IPS-NIHi11 (cell line): ENCODE results near the gene TAPBP.
A peak's percentile ranks its signal among the peaks of the same experiment; 100 is the strongest.
"Not testable (repeated sequence)": the region's sequence is repeated elsewhere in the genome, so short reads cannot be mapped to it uniquely, and the experiment has no call there.

Source experiments
- DNase-seq: peaks from one replicate; pipeline ENCODE4 v3.0.0; 2012; ENCODE audit warnings: mixed read lengths, low spot score

Gene TAPBP

DNA sequence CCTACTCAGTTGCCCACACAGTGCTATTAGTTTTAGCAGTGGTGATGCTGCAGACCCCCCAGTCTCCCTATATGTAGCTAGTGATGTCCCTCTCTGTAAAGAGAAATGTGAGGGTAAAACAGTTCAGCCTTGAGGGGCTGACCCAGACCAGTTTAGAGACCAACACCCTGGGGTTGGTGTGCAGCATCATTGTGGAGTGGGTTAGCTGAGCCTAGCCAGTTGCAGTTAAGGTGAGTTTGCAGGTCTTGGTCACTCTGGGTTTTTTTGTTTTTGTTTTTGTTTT is 37.4 kb downstream of the TAPBP start:
- no peak for DNase-seq

DNA sequence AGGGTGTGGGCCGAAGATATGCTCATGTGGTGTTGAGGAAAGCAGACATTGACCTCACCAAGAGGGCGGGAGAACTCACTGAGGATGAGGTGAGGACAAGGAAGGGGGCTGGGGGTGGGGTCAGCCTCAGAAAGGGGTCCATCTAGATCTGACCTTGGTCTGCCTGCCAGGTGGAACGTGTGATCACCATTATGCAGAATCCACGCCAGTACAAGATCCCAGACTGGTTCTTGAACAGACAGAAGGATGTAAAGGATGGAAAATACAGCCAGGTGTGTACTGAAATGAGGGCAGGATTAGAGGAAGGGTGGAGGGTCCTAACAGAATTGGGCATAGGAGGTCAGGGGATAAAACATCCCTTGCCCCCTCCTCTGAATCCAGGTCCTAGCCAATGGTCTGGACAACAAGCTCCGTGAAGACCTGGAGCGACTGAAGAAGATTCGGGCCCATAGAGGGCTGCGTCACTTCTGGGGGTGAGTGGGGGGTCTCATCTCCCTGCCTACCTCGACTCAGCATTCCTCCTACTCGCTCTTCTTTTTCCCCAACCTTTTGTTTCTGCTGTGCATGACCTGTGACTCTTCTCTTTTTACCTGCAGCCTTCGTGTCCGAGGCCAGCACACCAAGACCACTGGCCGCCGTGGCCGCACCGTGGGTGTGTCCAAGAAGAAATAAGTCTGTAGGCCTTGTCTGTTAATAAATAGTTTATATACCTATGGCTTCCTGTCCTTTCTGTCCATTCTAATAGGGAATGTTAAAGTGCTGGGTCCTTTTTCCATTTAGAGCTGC is 37.9 kb downstream of the TAPBP start:
- DNase-seq = not testable (repeated sequence)

DNA sequence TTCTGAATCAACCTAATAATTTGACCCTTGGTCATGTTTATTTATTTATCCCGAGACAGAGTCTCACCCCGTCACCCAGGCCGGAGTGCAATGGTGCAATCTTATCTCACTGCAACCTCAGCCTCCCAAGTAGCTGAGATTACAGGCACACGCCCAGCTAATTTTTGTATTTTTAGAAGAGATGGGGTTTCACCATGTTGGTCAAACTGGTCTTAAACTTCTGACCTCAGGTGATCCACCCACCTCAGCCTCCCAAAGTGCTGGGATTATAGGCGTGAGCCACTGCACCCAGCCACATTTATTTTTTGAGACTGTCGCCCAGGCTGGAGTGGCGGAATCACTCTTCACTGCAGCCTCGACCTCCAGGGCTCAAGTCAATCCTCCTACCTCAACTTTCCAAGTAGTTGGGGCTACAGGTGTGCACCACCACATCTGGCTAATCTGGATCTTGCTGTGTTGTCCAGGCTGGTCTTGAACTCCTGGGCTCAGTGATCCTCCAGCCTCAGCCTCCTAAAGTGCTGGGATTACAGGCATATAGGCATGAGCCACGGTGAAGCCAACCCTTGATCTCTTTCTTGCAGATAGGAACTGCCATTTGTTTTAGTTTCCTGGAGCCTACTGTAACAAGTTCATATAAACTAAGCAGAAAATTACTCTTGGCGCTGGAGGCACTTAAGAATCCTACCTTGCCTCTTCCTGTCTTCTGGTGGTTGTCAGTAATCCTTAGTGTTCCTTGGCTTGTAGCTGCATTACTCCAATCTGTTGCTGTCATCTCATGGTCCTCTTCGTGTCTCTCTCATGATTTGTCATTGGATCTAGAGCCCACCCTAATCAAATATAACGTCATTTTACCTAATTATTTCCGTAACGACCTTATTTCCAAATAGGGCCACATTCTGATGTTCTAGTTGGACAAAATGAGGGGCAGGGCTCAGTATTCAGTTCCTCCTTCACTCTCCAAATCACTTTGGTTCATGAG is 39.7 kb downstream of the TAPBP start:
- DNase-seq = no peak

DNA sequence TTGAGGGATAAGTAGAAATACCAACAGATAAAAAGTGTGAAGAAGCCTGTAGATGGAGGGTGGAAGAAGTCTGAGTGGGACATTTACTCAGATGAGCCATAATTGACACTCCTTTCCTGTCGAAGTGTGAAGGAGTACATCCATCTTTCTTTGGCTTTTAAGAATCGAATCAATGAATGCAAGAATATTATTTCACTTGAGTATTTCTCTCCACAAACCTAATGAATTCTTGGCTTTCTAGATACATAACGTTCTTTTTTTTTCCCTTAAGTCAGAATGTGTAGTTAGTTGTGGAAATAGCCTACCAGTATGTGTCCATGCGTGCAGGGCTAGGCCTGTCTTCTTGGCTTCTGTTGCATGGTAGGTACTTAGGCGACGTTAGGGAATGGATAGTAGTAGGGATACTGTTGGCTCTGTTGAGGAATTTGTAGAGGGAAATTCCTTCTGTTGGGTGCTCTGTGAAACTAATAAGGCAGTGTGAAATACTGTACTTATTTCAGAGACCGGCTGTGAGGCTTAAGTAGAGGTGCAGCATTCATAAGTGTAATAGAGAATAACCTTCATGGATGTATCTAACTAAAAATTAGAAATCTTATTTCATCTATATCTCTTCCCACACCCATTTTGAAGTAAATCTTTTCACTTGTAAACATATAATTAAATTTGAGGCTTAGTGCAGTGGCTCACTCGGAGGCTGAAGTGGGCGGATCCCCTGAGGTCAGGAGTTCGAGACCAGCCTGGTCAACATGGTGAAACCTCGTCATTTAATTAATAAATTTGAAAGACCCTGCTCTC is 40.6 kb downstream of the TAPBP start:
- DNase-seq = no peak

DNA sequence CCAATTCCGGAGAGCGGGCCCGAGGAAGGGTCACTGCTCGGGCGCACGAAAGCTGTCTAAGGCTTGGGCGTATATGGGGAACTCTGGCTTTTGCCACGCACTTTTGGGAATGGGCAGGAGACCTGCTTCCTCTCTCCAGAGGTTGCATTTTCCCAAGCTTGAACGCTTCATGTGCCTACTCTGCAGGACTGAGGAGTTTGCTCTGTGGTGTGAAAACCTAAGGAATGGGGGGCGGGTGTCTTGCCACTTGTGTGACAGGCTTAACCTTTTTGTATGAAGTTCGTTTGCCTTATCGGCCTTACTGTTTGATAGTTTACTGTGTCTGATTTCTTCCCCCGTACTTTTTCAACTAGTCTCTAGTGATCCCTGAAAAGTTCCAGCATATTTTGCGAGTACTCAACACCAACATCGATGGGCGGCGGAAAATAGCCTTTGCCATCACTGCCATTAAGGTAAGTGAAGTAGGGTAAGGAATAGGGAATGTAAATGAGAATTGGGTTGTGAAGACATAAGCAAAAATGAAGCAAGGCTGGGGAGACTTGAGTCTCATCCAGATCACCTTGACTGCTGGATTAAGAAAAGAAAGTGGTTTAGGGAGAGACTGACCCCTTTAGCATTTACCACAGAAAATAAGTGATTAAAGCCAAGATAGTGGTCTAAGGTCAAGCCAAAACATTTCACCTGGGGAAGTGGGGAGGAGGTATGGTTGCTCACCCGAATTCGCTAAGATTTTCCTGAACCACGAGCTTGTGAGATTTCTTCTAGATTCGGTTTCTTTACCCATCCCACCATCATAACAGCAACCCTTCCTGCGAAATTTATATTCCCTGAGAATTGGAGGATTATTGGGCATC is 41.4 kb downstream of the TAPBP start:
- DNase-seq = no peak

DNA sequence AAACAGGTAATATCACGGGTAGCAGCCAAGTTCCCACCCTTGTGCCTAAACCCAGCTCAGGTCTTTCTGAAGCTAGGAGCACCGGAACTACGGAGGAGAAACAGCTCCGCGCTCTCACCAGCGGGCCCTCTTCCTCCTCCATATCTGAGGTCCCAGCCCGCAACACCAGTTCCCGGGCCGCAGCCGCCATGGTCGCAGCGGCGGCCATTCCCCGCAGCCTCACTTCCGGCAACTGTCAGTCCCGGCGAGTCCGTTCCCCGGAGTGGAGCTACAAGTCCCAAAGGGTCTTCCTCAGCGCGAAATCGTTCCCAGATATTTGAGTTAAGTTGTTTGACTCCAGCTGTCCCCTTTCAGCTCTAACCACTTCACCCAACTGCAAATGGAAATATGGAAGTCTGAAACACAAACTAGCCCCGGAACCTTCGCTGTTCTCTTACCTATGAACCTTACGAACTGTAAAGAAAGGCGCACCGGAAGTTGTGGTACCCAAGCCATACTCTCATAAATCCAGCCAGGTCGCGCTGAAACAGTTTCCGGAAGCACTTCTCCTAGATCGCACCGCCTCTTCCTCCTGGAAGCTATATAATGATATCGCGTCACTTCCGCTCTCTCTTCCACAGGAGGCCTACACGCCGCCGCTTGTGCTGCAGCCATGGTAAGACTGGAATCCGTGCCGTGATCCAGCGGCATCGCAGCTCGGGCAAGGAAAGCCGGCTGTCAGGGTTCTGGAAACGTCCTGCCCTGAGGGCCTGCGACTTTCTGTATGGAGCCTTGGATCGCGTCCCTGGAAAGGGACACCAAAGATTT is 42.2 kb downstream of the TAPBP start, which contains the start of the genes RPS18 and VPS52:
Gene RPS18, plus strand, starts transcription at position 608 of the 807 bp plus-strand sequence. Its CDS starts 45 bp downstream, at position 653.
Gene VPS52, minus strand, starts transcription at position 409 of the 807 bp plus-strand sequence. Its CDS starts 201 bp downstream, at position 208.
- peak; percentile 87 for DNase-seq

DNA sequence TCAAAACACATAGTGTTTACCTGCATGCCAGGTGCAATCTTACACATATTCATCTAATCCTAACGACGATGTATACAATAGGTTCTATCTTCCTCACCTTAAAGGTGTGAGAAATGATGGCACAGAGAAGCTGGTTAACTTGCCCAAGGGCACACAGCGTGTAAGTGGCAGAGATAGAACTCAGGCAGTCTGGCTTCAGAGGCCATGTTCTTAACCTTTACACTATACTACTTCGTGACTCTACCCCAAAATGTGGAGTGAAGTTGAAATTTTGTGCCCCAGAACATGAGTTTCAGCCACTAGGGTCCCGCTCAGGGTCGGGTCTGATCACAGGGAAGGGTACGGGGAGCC is 42.8 kb downstream of the TAPBP start:
- DNase-seq = no peak

DNA sequence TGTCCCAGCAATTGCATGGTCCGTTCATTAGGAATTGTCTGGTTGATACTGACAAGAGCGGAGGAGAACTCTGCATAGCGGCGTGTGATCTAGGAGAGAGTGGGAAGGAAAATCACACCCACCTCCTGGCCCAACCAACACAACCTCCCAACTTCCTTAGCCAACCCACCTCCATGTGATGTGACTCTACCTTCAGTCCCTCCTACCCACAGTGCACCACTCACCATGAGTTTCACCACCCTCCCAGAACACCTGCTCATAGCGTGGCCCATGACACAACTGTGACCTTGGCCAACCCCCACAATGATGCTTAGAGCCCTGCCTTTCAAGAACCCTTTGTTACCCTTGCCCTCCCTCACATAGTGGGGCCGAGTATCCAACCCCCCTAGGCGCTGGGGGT is 49.9 kb downstream of the TAPBP start:
- DNase-seq = no peak

DNA sequence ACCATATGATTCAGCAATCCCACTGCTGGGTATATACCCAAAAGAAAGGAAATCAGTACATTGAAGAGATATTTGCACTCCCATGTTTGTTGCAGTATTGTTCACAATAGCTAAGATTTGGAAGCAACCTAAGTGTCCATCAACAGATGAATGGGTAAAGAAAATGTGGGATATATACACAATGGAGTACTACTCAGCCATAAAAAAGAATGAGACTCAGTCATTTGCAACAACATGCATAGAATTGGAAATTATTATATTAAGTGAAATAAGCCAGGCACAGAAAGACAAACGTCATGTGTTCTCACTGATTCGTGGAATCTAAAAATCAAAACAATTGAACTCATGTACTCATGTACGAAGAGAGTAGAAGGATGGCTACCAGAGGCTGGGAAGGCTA is 51.4 kb downstream of the TAPBP start:
- DNase-seq = not testable (repeated sequence)

DNA sequence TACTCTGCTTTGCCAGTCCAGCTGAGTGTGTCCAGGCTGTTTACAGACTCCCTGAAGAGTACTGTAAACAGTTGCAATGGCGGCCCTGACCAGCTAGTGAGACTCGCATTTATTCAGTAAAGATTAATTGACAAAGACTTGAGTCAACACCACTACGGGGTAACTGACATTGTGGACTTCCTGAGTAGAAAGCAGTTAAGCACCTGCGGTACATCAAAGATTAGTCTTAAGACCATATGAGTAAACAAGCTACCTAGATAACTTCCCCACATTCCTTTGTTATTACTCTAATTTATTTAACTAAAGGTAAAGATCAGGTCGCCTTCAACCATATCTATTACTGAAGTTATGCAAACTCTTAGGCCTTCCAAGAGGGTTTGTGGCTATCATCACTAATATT is 54.8 kb downstream of the TAPBP start:
- DNase-seq = no peak

DNA sequence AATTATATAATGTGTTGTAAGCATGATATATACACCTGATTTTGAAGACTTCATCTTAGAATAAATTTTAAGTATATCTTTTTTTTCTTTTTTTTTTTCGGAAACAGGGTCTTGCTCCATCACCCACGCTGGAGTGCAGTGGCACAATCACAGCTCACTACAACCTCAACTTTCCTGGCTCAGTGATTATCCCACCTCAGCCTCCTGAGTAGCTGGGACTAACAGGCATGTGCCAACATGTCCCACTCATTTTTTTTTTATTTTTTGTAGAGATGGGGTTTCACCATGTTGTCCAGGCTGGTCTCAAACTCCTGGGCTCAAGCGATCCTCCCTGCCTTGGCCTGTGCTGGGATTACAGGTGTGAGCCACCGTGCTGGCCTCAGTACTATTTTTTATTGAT is 59.3 kb downstream of the TAPBP start:
- DNase-seq = no peak

DNA sequence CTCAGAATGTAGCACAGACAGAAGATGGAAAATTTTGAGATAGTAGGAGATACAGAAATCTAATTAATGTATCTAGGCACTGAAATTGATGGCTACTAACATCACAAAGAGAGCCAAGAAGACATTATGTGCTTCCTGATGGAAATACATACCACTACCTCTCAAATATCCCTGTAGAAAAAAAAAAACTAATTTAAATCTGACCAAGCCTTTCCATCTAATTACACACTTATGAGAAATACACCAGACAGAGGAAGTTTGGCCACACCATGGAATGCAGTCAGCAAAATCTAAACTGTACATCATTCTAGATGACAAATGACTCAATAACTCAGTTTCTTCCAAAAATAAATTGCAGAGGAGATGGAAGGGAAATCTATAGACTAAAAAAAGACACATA is 61.1 kb downstream of the TAPBP start:
- no peak for DNase-seq

DNA sequence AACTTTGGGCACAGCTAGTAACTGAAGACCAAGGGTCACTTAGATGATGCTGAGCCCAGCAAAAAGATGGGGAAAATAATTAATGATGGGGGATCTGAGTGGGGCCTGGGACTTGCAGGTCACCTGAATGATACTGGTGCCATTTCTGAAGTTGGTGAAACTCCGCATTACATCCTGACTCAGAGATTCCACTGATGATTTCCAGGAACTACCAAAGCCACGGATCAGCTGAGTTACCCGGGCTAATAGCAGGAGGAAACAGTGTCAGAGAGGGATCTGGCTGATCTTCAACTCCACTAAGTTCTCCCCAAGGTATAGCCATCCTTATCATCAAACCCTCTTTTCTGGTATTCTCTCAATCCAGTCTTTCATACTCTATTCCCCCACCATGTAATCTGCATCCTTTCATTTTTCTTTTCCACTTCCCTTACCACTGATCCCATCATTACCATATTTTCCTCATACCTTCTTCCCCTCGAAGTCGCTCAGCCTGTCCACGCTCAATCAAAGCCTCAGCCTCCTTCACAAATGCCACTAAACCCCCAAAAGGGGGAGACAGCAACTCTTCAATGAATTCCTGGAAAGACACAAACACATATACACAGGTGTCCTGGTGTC is 62.4 kb downstream of the TAPBP start:
- no peak for DNase-seq

DNA sequence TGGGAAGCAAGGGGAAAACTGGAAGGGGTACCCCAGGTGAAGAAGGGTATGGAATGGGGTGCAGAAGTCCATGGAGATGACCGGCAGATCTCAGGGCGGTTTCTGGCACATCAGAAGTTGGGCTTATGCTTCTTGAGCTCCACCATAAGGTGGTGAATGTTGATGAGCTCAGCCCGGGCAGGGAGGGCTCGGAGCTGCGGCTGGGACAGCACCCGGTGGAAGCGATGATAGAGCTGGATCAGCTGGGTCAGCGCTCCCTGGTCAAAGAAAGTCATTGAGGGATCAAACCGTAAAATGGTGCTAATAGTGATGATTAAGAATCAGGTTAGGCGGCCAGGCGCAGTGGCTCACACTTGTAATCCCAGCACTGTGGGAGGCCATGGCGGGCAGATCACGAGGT is 63.1 kb downstream of the TAPBP start:
- DNase-seq = no peak

DNA sequence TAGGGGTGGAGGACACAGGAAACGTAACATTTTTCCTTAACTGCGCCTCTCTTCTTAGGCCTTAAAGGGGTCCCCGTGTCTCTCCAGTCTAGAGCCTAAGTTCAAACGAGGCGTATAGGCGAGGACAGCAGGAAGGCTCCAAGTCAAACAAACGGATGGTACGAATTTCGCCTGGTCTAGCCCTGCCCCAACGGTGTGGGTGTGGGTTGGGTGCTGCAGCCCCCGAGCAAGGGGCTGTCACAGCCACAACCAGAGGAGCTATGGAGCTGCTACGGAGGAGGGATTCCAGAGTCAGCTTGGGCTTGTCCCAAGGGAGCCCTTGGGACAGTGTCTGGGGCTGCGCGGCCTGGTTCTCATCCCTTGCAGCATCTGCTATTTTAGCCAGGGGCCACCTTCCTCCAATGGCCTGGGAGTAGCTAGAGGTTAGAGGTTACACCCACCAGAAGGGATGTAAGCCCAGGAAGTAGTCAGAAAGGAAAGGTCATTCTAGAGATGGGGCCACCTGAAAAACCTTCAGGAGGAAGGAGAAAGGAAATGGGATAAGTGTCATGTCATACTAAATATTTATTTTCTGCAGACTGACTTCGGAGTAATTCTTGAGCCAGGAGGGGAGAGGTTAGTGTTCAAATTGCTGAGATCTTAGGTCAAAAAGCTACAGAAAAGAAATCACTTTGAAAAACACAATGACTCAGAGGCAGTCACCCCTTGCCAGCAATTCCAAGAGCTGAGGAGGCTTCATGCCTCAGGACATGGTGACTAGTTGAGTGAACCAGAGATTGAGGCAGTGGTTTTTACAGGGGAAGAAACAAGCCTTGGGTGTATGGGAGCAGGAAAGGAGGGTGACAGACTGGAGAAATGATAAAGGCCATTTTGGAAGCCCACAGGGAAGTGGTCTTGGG is 63.9 kb downstream of the TAPBP start:
- DNase-seq = peak; percentile 11
